ENCODE data around the gene ZNF668. TPM values are rescaled to one million over a fixed set of nuclear protein-coding genes. Genes with fewer than 3 reads are reported as not detected.
A peak's percentile ranks its signal among the peaks of the same experiment; 100 is the strongest.

The ZNF668 gene
- total RNA-seq, 1 experiment from 2014 or later, result 16.8 TPM

DNA sequence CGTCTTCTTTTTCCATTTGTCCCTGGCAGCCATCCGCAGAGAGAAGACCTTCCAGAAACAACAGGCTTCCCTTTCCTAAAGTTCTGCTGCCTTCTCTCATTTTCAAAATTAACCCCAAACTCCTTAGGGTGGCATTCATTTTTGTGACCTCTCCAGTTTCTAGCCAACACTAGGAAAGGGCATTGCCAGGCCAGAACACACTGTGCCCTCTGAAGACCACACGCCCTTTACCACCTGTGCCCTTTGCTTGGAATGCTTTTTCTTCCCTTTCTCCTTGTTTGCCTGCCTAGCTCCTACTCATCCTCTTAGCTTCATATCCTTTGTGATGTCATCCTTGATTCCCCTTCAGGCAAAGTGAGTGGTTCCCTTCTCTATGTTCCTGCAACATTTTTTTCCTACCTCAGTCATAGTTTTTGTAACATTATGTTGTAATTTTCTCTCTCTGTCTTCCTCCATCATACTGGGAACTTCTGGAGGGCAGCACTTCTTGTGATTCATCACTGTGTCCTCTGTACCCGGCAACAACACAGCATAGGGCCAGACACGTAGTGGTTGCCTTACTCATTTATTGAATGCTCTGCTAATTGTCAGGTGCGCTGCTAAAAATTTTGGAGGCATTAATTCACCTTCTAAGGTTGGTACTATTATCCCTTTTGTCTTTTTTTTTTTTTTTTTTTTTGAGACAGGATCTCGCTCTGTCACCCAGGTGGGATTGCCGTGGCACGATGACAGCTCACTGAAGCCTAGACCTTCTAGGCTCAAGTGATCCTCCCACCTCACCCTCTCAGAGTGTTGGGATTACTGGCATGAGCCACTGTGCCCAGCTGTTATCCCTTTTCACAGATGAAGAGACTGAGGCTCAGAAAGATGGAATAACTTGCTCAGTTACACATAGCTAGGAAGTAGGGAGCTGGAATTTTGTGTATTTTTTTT lies 44.4 kb upstream of the ZNF668 start:
- Histone ChIP-seq H2AFZ (ENCODE audit: low read depth, low read length, poor library complexity, severe bottlenecking) (no peak overlapping the region), H3K36me3 (ENCODE audit: control insufficient read depth in 1 of 2, insufficient read depth in 2 of 2, low read length in 2 of 2) (peaks cover 11 to 14% of the 10 kb centered on the region in 2 experiments; a peak in 3 of 4 replicates), H3K4me3 (replicated peaks in 1 of 2; ENCODE audit: low read depth in 1 of 2, low read length in 2 of 2) (peak overlapping the region; percentile 70 to 82), H3K4me1 (ENCODE audit: control insufficient read depth in 1 of 2, insufficient read depth in 2 of 2, low read length in 2 of 2) (peaks cover 7 to 29% of the 10 kb centered on the region in 2 experiments; a peak in 3 of 4 replicates), H3K79me2 (ENCODE audit: insufficient read depth, low read length) (peaks cover 41% of the 10 kb centered on the region), H3K9ac (ENCODE audit: low read length) (peak overlapping the region; percentile 71), H3K4me2 (ENCODE audit: low read length) (peak overlapping the region; percentile 85), H3K9me2 (ENCODE audit: insufficient read depth) (no peaks in the 10 kb centered on the region), H3K27ac (ENCODE audit: low read depth, low read length) (peak overlapping the region; percentile 34), H3K9me3 (ENCODE audit: control insufficient read depth in 1 of 2, insufficient read depth in 1 of 2, low read depth in 1 of 2, low read length in 2 of 2) (no peaks in the 10 kb centered on the region), H3K27me3 (ENCODE audit: insufficient read depth, low read length) (no peaks in the 10 kb centered on the region), H4K20me1 (ENCODE audit: insufficient read depth) (peaks cover 4% of the 10 kb centered on the region; the same call in 1 of the 2 replicates)
- ChIA-PET RAD21 (ENCODE audit: low non-redundant PET in 1 of 2, low total read pairs in 2 of 2, uncharacterized antibody in 2 of 2, unreplicated experiment in 2 of 2) (interaction anchor here (0.6 to 1.4 kb wide), 5 partner anchors 17 to 341 kb away, joined by 3 to 10 read pairs (median 4); partner anchors contain the start of genes ARMC5 (in 1 of the 2), PRSS8 (in 1 of the 2), ZNF646 (in 1 of the 2) and ZNF668 (in 1 of the 2)), POLR2A (interaction anchor here (0.8 to 3.5 kb wide), 16 partner anchors 8 to 595 kb away, joined by 3 to 84 read pairs (median 6); partner anchors contain the start of genes ARMC5, FUS, PRSS8 and VKORC1), CTCF (interaction anchor here (0.9 to 2.9 kb wide), 8 partner anchors 15 to 342 kb away, joined by 3 to 30 read pairs (median 5); partner anchors contain the start of genes HSD3B7 and VKORC1)
- TSS peak; percentile 46 for BruUV-seq (replicated peaks)
- TF ChIP-seq POLR2A (IDR thresholded peaks at IDR 0.05; ENCODE audit: borderline replicate concordance, extremely low read depth, insufficient read depth, insufficient read length), result no peak
- TF ChIP-seq EZH2 (IDR thresholded peaks at IDR 0.05), result no peak
- no peak for TF ChIP-seq ZFX (IDR thresholded peaks at IDR 0.05)
- no peak for TF ChIP-seq SIN3A (IDR thresholded peaks at IDR 0.05; ENCODE audit: low read depth)
- DNase-seq (ENCODE audit: low read depth, low spot score), result no peak
- intact Hi-C loops (cut with micrococcal nuclease), result no loop called here
- ATAC-seq, result no peak
